H9 (cell line): ENCODE data around the gene FHOD1. TPM values are rescaled to one million over a fixed set of nuclear protein-coding genes. Genes with fewer than 3 reads are reported as not detected.

Source experiments
- DNase-seq: peaks from one replicate; pipeline ENCODE4 v3.0.0-alpha.2; 2017
- H2AFZ ChIP-seq: one replicate; pipeline ENCODE4 v1.6.1; 2013; ENCODE audit warnings: mild to moderate bottlenecking, low read length, control low read depth, moderate library complexity
- H2AK5ac ChIP-seq: 2 replicates; pipeline ENCODE4 v1.6.1; 2013; ENCODE audit warnings: low read length, control low read depth, mixed read lengths; ENCODE audit not compliant: insufficient read length
- H2BK120ac ChIP-seq: one replicate; pipeline ENCODE4 v1.6.1; 2013; ENCODE audit warnings: low read depth, mild to moderate bottlenecking, low read length, control low read depth, inconsistent platforms; ENCODE audit not compliant: poor library complexity, severe bottlenecking
- H2BK12ac ChIP-seq: 2 replicates; pipeline ENCODE4 v1.6.1; 2013; ENCODE audit warnings: low read length, control low read depth, mixed read lengths, low read depth; ENCODE audit not compliant: insufficient read length
- H2BK15ac ChIP-seq: 2 replicates; pipeline ENCODE4 v1.6.1; 2013; ENCODE audit warnings: low read depth, low read length, control low read depth
- H2BK20ac ChIP-seq: one replicate; pipeline ENCODE4 v1.6.1; 2013; ENCODE audit warnings: low read depth, mild to moderate bottlenecking, low read length, control low read depth, inconsistent platforms; ENCODE audit not compliant: poor library complexity, severe bottlenecking
- H2BK5ac ChIP-seq: 2 replicates; pipeline ENCODE4 v1.6.1; 2013; ENCODE audit warnings: low read length, control low read depth, mixed read lengths; ENCODE audit not compliant: insufficient read length
- H3K14ac ChIP-seq: 2 replicates; pipeline ENCODE4 v1.6.1; 2013; ENCODE audit warnings: low read length, control low read depth; ENCODE audit not compliant: insufficient read depth
- H3K18ac ChIP-seq: 2 replicates; pipeline ENCODE4 v1.6.1; 2013; ENCODE audit warnings: low read depth, mild to moderate bottlenecking, mixed read lengths, low read length, control low read depth; ENCODE audit not compliant: insufficient read length
- H3K23ac ChIP-seq: 2 replicates; pipeline ENCODE4 v1.6.1; 2013; ENCODE audit warnings: low read length, control low read depth, mixed read lengths, low read depth; ENCODE audit not compliant: insufficient read length
- H3K23me2 ChIP-seq: 2 replicates; pipeline ENCODE4 v1.6.1; 2013; ENCODE audit warnings: low read depth, mild to moderate bottlenecking, mixed read lengths, low read length, control low read depth; ENCODE audit not compliant: insufficient read length, poor library complexity, severe bottlenecking
- H3K27ac ChIP-seq: 2 replicates; pipeline ENCODE4 v1.5.1; 2013; ENCODE audit warnings: low read length, control low read depth, mixed read lengths, low read depth; ENCODE audit not compliant: insufficient read length
- H3K27me3 ChIP-seq: 2 replicates; pipeline ENCODE4 v1.6.1; 2013; ENCODE audit warnings: low read length, control low read depth, inconsistent platforms; ENCODE audit not compliant: insufficient read depth
- H3K4ac ChIP-seq: 2 replicates; pipeline ENCODE4 v1.6.1; 2013; ENCODE audit warnings: low read depth, mild to moderate bottlenecking, control low read depth, inconsistent platforms, low read length, moderate library complexity
- H3K4me1 ChIP-seq: 2 replicates; pipeline ENCODE4 v1.6.1; 2013; ENCODE audit warnings: low read length, control low read depth, inconsistent platforms; ENCODE audit not compliant: insufficient read depth
- H3K4me2 ChIP-seq: 2 replicates; pipeline ENCODE4 v1.6.1; 2013; ENCODE audit warnings: low read length, control low read depth, mixed read lengths; ENCODE audit not compliant: insufficient read length, insufficient read depth
- H3K56ac ChIP-seq: 2 replicates; pipeline ENCODE4 v1.6.1; 2013; ENCODE audit warnings: low read depth, mild to moderate bottlenecking, mixed read lengths, low read length, control low read depth; ENCODE audit not compliant: insufficient read length
- H3K79me1 ChIP-seq: 2 replicates; pipeline ENCODE4 v1.6.1; 2013; ENCODE audit warnings: low read depth, mild to moderate bottlenecking, moderate library complexity, low read length, control low read depth, inconsistent platforms; ENCODE audit not compliant: insufficient read depth, poor library complexity, severe bottlenecking
- H3K79me2 ChIP-seq: 2 replicates; pipeline ENCODE4 v1.6.1; 2013; ENCODE audit warnings: low read length, control low read depth, inconsistent platforms; ENCODE audit not compliant: insufficient read depth
- H3K9ac ChIP-seq: 2 replicates; pipeline ENCODE4 v1.6.1; 2013; ENCODE audit warnings: low read length, control low read depth, mixed read lengths; ENCODE audit not compliant: insufficient read length; ENCODE audit errors: extremely low read depth
- H3K9me3 ChIP-seq: one replicate; pipeline ENCODE4 v1.6.1; 2013; ENCODE audit warnings: low read depth, low read length, inconsistent platforms; ENCODE audit not compliant: control insufficient read depth
- H3T11ph ChIP-seq: one replicate; pipeline ENCODE4 v1.6.1; 2013; ENCODE audit warnings: mild to moderate bottlenecking, low read length, control low read depth, inconsistent platforms
- H4K20me1 ChIP-seq: one replicate; pipeline ENCODE4 v1.6.1; 2013; ENCODE audit not compliant: control insufficient read depth, insufficient read length, insufficient read depth
- H4K5ac ChIP-seq: 2 replicates; pipeline ENCODE4 v1.6.1; 2013; ENCODE audit warnings: low read depth, mild to moderate bottlenecking, mixed read lengths, low read length, control low read depth; ENCODE audit not compliant: insufficient read length
- H4K8ac ChIP-seq: replicated peaks from 2 replicates; pipeline ENCODE4 v1.6.1; 2013; ENCODE audit warnings: low read length, control low read depth, mixed read lengths, low read depth; ENCODE audit not compliant: insufficient read length
- H4K91ac ChIP-seq: 2 replicates; pipeline ENCODE4 v1.6.1; 2013; ENCODE audit warnings: low read depth, mild to moderate bottlenecking, moderate library complexity, mixed read lengths, low read length, control low read depth; ENCODE audit not compliant: insufficient read length
- H3K27ac Mint-ChIP-seq, 3 experiments: 2 replicates in 2 of 3; 3 replicates in 1 of 3; pipeline ENCODE4 v1.8.0; 2020 to 2021; ENCODE audit warnings: mixed read lengths in 3 of 3, mild to moderate bottlenecking in 1 of 3, moderate library complexity in 1 of 3
- H3K27me3 Mint-ChIP-seq: 2 replicates; pipeline ENCODE4 v1.8.0; 2021; ENCODE audit warnings: low read depth, mild to moderate bottlenecking, moderate library complexity, mixed read lengths
- H3K36me3 Mint-ChIP-seq, 3 experiments: 2 replicates in 2 of 3; 3 replicates in 1 of 3; pipeline ENCODE4 v1.8.0; 2020 to 2021; ENCODE audit warnings: low read depth in 3 of 3, mixed read lengths in 3 of 3; ENCODE audit not compliant: insufficient read depth in 1 of 3
- H3K4me1 Mint-ChIP-seq, 2 experiments: 2 replicates each; pipeline ENCODE4 v1.8.0; 2020; ENCODE audit warnings: mixed read lengths in 2 of 2
- H3K4me3 Mint-ChIP-seq, 2 experiments: 2 replicates in 1 of 2; 3 replicates in 1 of 2; pipeline ENCODE4 v1.8.0; 2020 to 2021; ENCODE audit warnings: mild to moderate bottlenecking in 2 of 2, mixed read lengths in 2 of 2, moderate library complexity in 1 of 2
- H3K9me3 Mint-ChIP-seq, 2 experiments: 2 replicates in 1 of 2; 3 replicates in 1 of 2; pipeline ENCODE4 v1.8.0; 2020; ENCODE audit warnings: mild to moderate bottlenecking in 2 of 2, mixed read lengths in 2 of 2, moderate library complexity in 1 of 2
- WGBS: extraction: QIAGEN DNeasy Blood & Tissue Kit; methylation state at CpG from one replicate; pipeline ENCODE4 v1.1.7; 2013; ENCODE audit warnings: missing lambda C conversion rate, low lambda C conversion rate, mixed read lengths; ENCODE audit not compliant: insufficient read length; ENCODE audit errors: extremely low coverage; 5-methylcytosine and 5-hydroxymethylcytosine counted together
- total RNA-seq: library from RNA; stranded (reverse); gene quantifications from 2 replicates; pipeline ENCODE4 v1.2.1, GENCODE V29; 2021
- TF ChIP-seq, protein P1 (sequence below): fragments of 200-600 bp; sonication (generic); conservative IDR thresholded peaks from 3 replicates; pipeline ENCODE4 v1.8.0; 2021; ENCODE audit warnings: antibody characterized with exemption, mild to moderate bottlenecking

Gene FHOD1
- total RNA-seq, 1 experiment from 2014 or later = 67.0 TPM

DNA sequence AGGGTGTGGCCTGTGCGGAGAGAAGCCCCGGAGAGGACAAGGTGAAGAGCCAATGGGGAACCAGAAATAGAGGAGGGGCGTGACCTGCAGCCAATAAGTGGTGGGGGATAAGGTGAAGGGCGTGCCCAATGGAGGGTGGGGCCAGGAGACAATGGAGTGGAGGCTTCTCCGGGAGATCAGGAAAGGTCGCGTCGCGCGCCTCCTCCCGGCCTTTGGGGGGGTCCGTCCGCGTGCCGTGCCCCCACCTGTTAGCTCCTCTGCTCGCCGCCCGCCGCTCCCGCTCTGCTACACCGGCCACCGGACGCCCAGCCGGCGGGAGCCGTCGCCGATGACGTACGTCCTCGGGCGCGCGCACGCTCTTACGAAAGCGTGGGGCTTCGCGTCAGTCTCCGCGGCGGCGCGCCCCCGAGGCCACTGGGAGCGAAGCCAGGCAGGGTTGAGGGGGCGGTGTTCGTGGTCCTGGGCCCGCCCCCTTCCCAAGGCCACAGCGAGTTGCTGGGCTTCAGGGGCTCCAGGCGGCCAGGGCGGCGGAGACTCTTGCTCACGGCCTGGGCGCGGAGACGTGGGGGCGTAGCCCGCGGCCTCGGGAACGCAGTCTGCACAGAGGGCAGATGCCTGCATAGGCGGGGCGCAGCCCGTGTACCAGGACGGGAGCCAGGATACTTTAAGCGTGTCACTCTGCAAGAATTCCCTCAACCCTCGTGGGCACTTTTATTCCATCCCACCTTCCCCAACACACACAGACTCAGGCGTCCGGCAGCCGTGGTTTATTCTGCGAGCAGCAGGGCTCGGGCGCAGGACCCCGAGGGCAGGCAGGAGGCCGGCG lies 63.4 kb downstream of the FHOD1 start, which contains the start of gene MATCAP1:
Gene MATCAP1, minus strand, starts transcription at position 337 of the 826 bp plus-strand sequence. CDS start 3,353 bp downstream, outside the sequence.
- Histone ChIP-seq H4K20me1 (no peaks in the 10 kb centered on the region), H3T11ph (no peak within 1 kb of the TSS), H3K79me2 (no peaks in the 10 kb centered on the region), H3K27ac (no peak within 1 kb of the TSS), H3K9ac (peak within 1 kb of the TSS; percentile 12), H3K23me2 (peaks cover 12% of the 10 kb centered on the region), H2BK5ac (no peak within 1 kb of the TSS), H2BK120ac (no peak within 1 kb of the TSS), H2AFZ (no peak within 1 kb of the TSS), H3K18ac (peak within 1 kb of the TSS; percentile 97), H4K5ac (no peak within 1 kb of the TSS), H4K91ac (no peak within 1 kb of the TSS), H3K14ac (peak within 1 kb of the TSS; percentile 98; the same call in 1 of the 2 replicates), H3K79me1 (no peaks in the 10 kb centered on the region), H2AK5ac (no peak within 1 kb of the TSS), H3K4me1 (peaks cover 6% of the 10 kb centered on the region; the same call in 1 of the 2 replicates), H3K4ac (no peak within 1 kb of the TSS), H2BK12ac (no peak within 1 kb of the TSS), H2BK15ac (no peak within 1 kb of the TSS), H3K4me2 (peak within 1 kb of the TSS; percentile 75), H3K27me3 (peaks cover 4% of the 10 kb centered on the region; the same call in 1 of the 2 replicates), H3K9me3 (no peaks in the 10 kb centered on the region), H2BK20ac (no peak within 1 kb of the TSS), H4K8ac (no peak within 1 kb of the TSS), H3K56ac (no peak within 1 kb of the TSS), H3K23ac (no peak within 1 kb of the TSS)
- H3K4me3 Mint-ChIP-seq = peak within 1 kb of the TSS; percentile 63 to 73; a peak in 4 of 5 replicates
- peaks cover 0 to 3% (median 0%) of the 10 kb centered on the region in 3 experiments; a peak in 1 of 7 replicates for H3K36me3 Mint-ChIP-seq
- WGBS = no CpG with 5 or more reads among the region's 77 CpGs
- DNase-seq = peak; percentile 97
- no peaks in the 10 kb centered on the region; a peak in 1 of 5 replicates for H3K9me3 Mint-ChIP-seq
- H3K4me1 Mint-ChIP-seq = peaks cover 16% of the 10 kb centered on the region in 2 experiments
- peaks cover 33% of the 10 kb centered on the region for H3K27me3 Mint-ChIP-seq
- H3K27ac Mint-ChIP-seq = no peak within 1 kb of the TSS
- TF ChIP-seq, protein P1, sequence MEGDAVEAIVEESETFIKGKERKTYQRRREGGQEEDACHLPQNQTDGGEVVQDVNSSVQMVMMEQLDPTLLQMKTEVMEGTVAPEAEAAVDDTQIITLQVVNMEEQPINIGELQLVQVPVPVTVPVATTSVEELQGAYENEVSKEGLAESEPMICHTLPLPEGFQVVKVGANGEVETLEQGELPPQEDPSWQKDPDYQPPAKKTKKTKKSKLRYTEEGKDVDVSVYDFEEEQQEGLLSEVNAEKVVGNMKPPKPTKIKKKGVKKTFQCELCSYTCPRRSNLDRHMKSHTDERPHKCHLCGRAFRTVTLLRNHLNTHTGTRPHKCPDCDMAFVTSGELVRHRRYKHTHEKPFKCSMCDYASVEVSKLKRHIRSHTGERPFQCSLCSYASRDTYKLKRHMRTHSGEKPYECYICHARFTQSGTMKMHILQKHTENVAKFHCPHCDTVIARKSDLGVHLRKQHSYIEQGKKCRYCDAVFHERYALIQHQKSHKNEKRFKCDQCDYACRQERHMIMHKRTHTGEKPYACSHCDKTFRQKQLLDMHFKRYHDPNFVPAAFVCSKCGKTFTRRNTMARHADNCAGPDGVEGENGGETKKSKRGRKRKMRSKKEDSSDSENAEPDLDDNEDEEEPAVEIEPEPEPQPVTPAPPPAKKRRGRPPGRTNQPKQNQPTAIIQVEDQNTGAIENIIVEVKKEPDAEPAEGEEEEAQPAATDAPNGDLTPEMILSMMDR = no peak
